ENCODE measurements around the gene AJUBA. TPM values are rescaled to one million over a fixed set of nuclear protein-coding genes. Genes with fewer than 3 reads are reported as not detected.
"Not testable (repeated sequence)": the region's sequence is repeated elsewhere in the genome, so short reads cannot be mapped to it uniquely, and the experiment has no call there.

Gene AJUBA
- total RNA-seq, 1 donor from 2014 or later, result 189 TPM

GRCh38 chr14:22981090-22981875, 1.1 kb downstream of the AJUBA start:
- no peak for DNase-seq (ENCODE audit: low read depth)

- DNase-seq (ENCODE audit: low read depth), result peak; percentile 14
Measured at GRCh38 chr14:22980672-22981089, 1.7 kb downstream of the AJUBA start.

GRCh38 chr14:22979748-22980392, 2.5 kb downstream of the AJUBA start:
- DNase-seq (ENCODE audit: low read depth), result peak; percentile 7

- DNase-seq (ENCODE audit: low read depth), result no peak
Measured at GRCh38 chr14:22978981-22979671, 3.2 kb downstream of the AJUBA start.

- DNase-seq (ENCODE audit: low read depth), result no peak
Measured at GRCh38 chr14:22978487-22978837, 3.9 kb downstream of the AJUBA start.

- peak; percentile 89 for DNase-seq (ENCODE audit: low read depth)
Measured at GRCh38 chr14:22977684-22978486, 4.5 kb downstream of the AJUBA start.

GRCh38 chr14:22977434-22977683, 5.0 kb downstream of the AJUBA start:
- no peak for DNase-seq (ENCODE audit: low read depth)

GRCh38 chr14:22976620-22977433, 5.5 kb downstream of the AJUBA start:
- DNase-seq (ENCODE audit: low read depth), result peak; percentile 84

GRCh38 chr14:22974530-22975313, 7.6 kb downstream of the AJUBA start:
- DNase-seq (ENCODE audit: low read depth), result peak; percentile 57

GRCh38 chr14:22973217-22974032, 8.9 kb downstream of the AJUBA start:
- peak; percentile 73 for DNase-seq (ENCODE audit: low read depth)

- no peak for DNase-seq (ENCODE audit: low read depth)
Measured at GRCh38 chr14:22972313-22972930, 9.9 kb downstream of the AJUBA start.

GRCh38 chr14:22971152-22971551, 11.2 kb downstream of the AJUBA start:
- DNase-seq (ENCODE audit: low read depth), result no peak

GRCh38 chr14:22966783-22967269, 15.5 kb downstream of the AJUBA start:
- no peak for DNase-seq (ENCODE audit: low read depth)

- not testable (repeated sequence) for DNase-seq (ENCODE audit: low read depth)
Measured at GRCh38 chr14:22965916-22966782, 16.2 kb downstream of the AJUBA start.

- DNase-seq (ENCODE audit: low read depth), result no peak
Measured at GRCh38 chr14:22962061-22962676, 20.2 kb downstream of the AJUBA start.

GRCh38 chr14:22955702-22956569, 26.4 kb downstream of the AJUBA start:
- DNase-seq (ENCODE audit: low read depth), result peak; percentile 36

GRCh38 chr14:22952418-22952817, 29.9 kb downstream of the AJUBA start:
- DNase-seq (ENCODE audit: low read depth), result no peak

All from renal cortical epithelial cell (primary cell).